Measurements from ENCODE around the gene TRAPPC4.
A peak's percentile ranks its signal among the peaks of the same experiment; 100 is the strongest.
"Not testable (repeated sequence)": the region's sequence is repeated elsewhere in the genome, so short reads cannot be mapped to it uniquely, and the experiment has no call there.

The TRAPPC4 gene, protein sequence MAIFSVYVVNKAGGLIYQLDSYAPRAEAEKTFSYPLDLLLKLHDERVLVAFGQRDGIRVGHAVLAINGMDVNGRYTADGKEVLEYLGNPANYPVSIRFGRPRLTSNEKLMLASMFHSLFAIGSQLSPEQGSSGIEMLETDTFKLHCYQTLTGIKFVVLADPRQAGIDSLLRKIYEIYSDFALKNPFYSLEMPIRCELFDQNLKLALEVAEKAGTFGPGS

DNA sequence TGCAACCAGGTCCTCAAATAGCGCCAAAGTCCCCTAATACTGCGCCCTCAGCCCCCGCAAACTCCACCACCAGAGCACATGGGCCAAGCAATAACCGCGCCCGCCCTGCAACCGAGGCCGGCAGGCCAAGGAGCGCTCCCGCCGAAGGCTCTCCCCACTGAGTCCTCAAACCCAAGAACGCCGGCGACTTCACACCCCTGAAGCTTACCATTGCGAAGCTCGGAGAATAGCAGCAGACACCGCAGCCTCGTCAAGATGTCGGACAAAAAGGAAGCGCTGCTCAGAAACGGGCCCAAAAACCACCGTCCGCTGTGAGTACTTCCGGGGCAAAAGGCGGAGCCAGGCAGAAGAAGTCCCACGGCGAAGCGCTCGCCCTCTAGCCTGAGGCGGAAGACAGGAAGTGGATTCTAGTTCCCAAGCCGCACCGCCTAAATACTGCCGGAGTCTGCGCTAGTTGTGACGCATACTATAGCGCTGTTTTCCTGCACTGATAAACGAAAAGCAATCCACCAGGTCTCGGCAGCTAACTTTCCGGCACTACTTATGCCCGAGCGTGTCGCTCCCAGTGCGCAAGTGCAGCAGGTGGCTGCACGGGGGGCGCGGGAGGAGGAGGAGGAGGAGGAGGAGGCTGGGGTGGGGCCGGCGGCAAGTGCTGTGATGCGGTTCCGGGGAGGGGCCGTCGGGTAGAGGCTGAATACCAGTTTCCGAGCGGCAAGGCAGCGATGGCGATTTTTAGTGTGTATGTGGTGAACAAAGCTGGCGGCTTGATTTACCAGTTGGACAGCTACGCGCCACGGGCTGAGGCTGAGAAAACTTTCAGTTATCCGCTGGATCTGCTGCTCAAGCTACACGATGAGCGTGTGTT lies at the start of gene TRAPPC4, which contains the start of gene RPS25:
Gene TRAPPC4 (plus strand): TSS at position 693 of the 865 bp plus-strand sequence. CDS start 30 bp downstream, at position 723.
Gene RPS25 (minus strand): TSS at position 270 of the 865 bp plus-strand sequence. CDS start 59 bp downstream, at position 211.
- in situ Hi-C loops (cut with HindIII; ENCODE audit: low pct_ligation_motif_present, low pct_unique_long_range_greater_than_20kb, low sequenced_read_pairs) = no loop called here

DNA sequence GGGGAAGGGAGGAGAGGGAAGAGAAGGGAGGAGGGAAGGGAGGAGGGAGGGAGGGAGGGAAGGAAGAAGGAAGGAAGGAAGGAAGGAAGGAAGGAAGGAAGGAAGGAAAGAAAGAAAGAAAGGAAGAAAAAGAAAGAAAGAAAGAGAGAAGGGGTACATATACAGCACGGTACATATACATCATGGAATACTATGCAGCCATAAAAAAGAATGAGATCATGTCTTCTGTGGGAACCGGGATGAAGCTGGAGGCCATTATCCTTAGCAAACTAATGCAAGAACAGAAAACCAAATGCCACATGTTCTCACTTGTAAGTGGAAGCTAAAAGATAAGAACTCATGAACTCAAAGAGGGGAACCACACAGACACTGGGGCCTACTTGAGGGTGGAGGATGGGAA lies 49.1 kb upstream of the TRAPPC4 start:
- DNase-seq; in situ Hi-C loops (cut with HindIII; ENCODE audit: low pct_ligation_motif_present, low pct_unique_long_range_greater_than_20kb, low sequenced_read_pairs): not testable (repeated sequence)

More for the DNA sequence above, at the start of gene TRAPPC4, which contains the start of gene RPS25:
- DNase-seq = peak; percentile 94

GRCh38 chr11:118971646-118972045 lies 46.9 kb upstream of the TRAPPC4 start, which contains the start of gene FOXR1:
TSS of gene FOXR1 (plus strand) at chr11:118971761. CDS start at chr11:118971932, 171 bp downstream.
- in situ Hi-C loops (cut with HindIII; ENCODE audit: low pct_ligation_motif_present, low pct_unique_long_range_greater_than_20kb, low sequenced_read_pairs) = no loop called here
- no peak for DNase-seq

- in situ Hi-C loops (cut with HindIII; ENCODE audit: low pct_ligation_motif_present, low pct_unique_long_range_greater_than_20kb, low sequenced_read_pairs) = no loop called here
- DNase-seq = no peak
These were observed 44.6 kb upstream of the TRAPPC4 start for GRCh38 chr11:118973985-118974384.

- in situ Hi-C loops (cut with HindIII; ENCODE audit: low pct_ligation_motif_present, low pct_unique_long_range_greater_than_20kb, low sequenced_read_pairs) = no loop called here
- DNase-seq = no peak
These were observed 42.5 kb upstream of the TRAPPC4 start for GRCh38 chr11:118975771-118976709.

DNA sequence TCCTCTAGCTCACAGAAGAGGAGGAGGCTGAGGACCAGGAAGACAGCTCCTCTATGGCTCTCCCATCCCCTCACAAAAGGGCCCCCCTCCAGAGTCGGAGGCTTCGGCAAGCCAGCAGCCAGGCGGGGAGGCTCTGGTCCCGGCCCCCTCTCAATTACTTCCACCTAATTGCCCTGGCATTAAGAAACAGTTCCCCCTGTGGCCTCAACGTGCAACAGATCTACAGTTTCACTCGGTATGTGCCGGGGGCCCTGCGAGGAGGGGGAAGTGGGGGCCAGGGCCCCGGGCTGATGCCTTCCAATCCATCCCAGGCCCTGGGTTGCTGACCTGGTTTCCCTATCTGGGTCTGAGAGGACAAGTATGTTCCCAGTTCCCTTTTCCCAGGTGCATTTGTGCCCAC lies 39.1 kb upstream of the TRAPPC4 start:
- in situ Hi-C loops (cut with HindIII; ENCODE audit: low pct_ligation_motif_present, low pct_unique_long_range_greater_than_20kb, low sequenced_read_pairs) = no loop called here
- DNase-seq = no peak

DNA sequence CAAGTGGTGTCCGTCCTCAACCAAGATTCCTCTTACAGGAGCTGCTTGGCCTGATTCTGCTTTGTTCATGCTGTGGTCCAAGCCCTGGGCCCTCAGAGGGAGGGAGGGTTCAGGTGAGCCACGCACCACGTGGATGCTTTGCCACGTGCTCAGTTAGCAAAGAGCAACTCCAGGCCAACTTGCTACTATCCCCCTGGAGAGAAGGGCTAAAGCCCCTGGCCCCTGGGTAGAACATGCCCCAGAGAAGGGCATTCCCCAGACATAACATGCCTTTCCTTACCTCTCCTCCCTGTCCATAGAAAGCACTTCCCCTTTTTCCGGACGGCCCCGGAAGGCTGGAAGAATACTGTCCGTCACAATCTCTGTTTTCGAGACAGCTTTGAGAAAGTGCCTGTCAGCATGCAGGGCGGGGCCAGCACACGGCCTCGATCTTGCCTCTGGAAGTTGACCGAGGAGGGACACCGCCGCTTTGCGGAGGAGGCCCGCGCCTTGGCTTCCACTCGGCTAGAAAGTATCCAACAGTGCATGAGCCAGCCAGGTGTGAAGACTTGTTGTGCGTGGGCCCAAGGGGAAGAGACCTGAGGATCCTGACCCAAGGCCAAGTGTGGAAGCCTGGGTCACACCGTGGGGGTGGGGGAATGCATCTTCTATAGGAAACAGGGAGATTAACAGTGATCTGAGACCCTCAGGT lies 38.2 kb upstream of the TRAPPC4 start:
- in situ Hi-C loops (cut with HindIII; ENCODE audit: low pct_ligation_motif_present, low pct_unique_long_range_greater_than_20kb, low sequenced_read_pairs) = no loop called here
- DNase-seq = no peak

- in situ Hi-C loops (cut with HindIII; ENCODE audit: low pct_ligation_motif_present, low pct_unique_long_range_greater_than_20kb, low sequenced_read_pairs); DNase-seq: not testable (repeated sequence)
These were observed 34.2 kb upstream of the TRAPPC4 start for GRCh38 chr11:118984337-118984736.

GRCh38 chr11:118984825-118985224 lies 33.7 kb upstream of the TRAPPC4 start:
- in situ Hi-C loops (cut with HindIII; ENCODE audit: low pct_ligation_motif_present, low pct_unique_long_range_greater_than_20kb, low sequenced_read_pairs) = no loop called here
- no peak for DNase-seq

- in situ Hi-C loops (cut with HindIII; ENCODE audit: low pct_ligation_motif_present, low pct_unique_long_range_greater_than_20kb, low sequenced_read_pairs) = no loop called here
These were observed 30.3 kb upstream of the TRAPPC4 start for GRCh38 chr11:118988280-118988679.

GRCh38 chr11:118991486-118992038 lies 27.0 kb upstream of the TRAPPC4 start:
- DNase-seq; in situ Hi-C loops (cut with HindIII; ENCODE audit: low pct_ligation_motif_present, low pct_unique_long_range_greater_than_20kb, low sequenced_read_pairs): not testable (repeated sequence)

More at GRCh38 chr11:118988280-118988679, 30.3 kb upstream of the TRAPPC4 start:
- no peak for DNase-seq

DNA sequence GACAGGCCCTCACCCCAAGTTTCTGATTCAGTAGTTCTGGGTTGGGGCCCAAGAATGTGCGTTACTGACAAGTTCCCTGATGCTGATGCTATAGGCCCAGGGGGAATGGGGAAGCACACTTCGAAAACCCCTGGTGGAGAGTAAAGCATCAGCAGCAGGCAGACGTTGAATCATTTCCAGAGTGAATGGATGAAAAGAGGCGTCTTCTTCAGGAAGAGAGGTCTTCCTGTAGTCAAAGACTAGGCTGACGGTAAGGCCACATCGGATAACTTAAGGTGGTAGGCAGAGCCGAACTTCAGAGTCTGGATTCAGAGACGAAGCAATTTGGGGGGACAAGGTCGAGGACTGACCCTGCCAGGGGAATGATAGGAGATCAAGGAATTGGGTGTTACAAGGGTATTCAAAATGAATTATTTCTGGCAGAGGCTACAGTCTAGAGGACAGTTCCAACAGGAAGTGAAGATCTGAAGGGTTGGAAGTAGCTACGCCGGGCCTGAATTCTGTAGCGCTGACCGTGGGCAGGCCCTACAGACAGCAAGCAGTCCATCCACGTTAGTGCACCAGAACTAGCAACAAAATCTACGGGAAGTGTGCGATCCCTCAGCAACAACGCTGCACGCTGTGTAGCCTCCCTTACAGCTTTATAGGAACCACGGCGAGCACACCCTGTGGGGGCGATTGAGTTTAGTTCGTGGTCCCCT lies 21.5 kb upstream of the TRAPPC4 start:
- DNase-seq = no peak
- in situ Hi-C loops (cut with HindIII; ENCODE audit: low pct_ligation_motif_present, low pct_unique_long_range_greater_than_20kb, low sequenced_read_pairs) = no loop called here

DNA sequence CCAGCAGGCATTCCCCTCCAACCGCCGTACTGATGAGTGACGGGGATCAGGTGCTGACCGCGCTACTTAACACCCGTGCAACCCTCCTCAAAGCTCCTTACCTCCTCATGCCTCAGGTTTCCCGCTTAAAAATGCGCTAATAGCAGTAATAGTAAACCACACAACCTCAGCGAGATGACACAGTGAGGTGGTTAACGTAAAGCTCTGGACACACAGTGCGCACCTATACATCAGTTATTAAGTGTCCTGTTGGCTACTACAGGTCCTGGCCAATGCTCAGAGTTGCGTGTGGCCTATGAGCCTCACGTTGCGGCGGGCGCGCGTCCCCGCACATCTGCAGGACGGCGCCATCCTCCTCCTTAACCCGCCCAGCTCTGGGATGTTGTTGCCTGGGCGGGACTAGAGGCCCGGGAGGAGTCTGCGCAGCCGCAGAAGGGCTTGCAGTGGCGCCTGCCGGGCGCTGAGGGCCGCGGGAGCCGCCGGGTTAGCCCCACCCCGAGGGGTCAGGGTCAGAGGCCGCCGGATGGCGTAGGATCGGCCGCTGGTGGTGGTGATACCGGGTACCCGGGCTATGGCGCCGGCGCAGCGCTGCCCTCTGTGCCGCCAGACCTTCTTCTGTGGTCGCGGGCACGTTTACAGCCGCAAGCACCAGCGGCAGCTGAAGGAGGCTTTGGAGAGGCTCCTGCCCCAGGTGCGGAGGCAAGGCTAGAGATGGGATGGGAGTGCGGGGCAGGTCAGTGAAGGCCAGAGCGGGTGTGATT lies 20.8 kb upstream of the TRAPPC4 start, which contains the start of gene CENATAC:
Gene CENATAC (plus strand): TSS at position 512 of the 761 bp plus-strand sequence. CDS start 60 bp downstream, at position 572.
- in situ Hi-C loops (cut with HindIII; ENCODE audit: low pct_ligation_motif_present, low pct_unique_long_range_greater_than_20kb, low sequenced_read_pairs) = no loop called here
- peak; percentile 87 for DNase-seq

- DNase-seq = no peak
These were observed 20.2 kb upstream of the TRAPPC4 start for GRCh38 chr11:118998388-118998717.

DNA sequence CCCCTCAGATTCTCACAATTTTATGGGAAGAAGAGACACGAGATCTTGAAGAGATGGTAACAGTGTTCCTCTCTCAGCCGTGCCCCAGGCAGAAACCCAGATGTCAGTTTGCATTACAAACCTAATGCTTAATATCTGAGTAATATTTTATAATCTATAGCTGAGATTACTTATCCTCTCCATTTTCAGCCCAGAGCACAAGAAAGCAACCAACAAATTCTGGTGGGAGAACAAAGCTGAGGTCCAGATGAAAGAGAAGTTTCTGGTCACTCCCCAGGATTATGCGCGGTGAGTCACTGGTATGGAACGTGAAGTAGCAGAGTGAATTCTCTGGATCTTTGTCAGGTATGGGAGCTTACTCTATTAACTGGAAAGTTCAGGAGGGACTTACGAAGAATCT lies 19.7 kb upstream of the TRAPPC4 start:
- DNase-seq = peak; percentile 87
- in situ Hi-C loops (cut with HindIII; ENCODE audit: low pct_ligation_motif_present, low pct_unique_long_range_greater_than_20kb, low sequenced_read_pairs) = no loop called here

More at GRCh38 chr11:118998388-118998717, 20.2 kb upstream of the TRAPPC4 start:
- in situ Hi-C loops (cut with HindIII; ENCODE audit: low pct_ligation_motif_present, low pct_unique_long_range_greater_than_20kb, low sequenced_read_pairs) = no loop called here

- no peak for DNase-seq
- in situ Hi-C loops (cut with HindIII; ENCODE audit: low pct_ligation_motif_present, low pct_unique_long_range_greater_than_20kb, low sequenced_read_pairs) = no loop called here
These were observed 17.7 kb upstream of the TRAPPC4 start for GRCh38 chr11:119000906-119001305.
